GM21786 (cell line): Measurements from ENCODE around the gene EPB41L4A.
"Not testable (repeated sequence)": the region's sequence is repeated elsewhere in the genome, so short reads cannot be mapped to it uniquely, and the experiment has no call there.

Experiments
- ATAC-seq: cut with Tn5 transposase; IDR thresholded peaks from one replicate; pipeline ENCODE4 v1.9.1; 2021; ENCODE audit not compliant: unreplicated experiment

EPB41L4A gene

GRCh38 chr5:112403069-112403468 is 16.0 kb downstream of the EPB41L4A start:
- no peak for ATAC-seq

DNA sequence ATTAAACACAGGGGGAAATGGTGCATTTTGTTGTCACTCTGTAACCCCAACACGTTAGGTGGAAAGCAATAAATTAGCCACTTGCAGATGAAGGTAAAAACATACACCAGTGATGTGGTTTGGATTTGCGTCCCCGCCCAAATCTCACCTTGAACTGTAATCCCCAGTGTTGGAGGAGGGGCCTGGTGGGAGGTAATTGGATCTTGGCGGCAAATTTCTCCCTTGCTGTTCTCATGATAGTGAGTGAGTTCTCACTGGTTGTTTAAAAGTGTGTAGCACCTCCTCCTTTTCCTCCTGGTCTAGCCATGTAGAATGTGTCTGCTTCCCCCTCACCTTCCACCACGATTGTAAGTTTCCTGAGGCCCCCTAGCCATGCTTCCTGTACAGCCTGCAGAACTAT is 17.2 kb downstream of the EPB41L4A start:
- ATAC-seq = no peak

GRCh38 chr5:112397690-112398089 is 21.4 kb downstream of the EPB41L4A start:
- ATAC-seq = no peak

DNA sequence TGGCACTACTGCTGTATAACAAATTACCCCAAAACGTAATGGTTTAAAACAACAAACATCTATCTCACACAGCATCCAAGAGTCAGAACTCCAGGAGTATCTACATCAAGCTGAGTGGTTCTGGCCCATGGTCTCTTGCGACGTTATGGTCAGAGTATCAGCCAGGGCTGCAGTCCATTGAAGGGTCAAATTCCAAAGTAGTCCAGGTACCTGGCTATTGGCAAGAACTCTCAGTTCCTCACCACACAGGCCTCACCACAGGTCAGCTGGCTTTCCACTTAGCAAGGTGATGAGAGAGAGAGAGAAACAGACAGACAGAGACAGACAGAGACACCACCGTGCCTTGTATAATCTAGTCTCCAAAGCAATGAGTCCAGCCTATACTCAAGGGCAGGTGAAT is 22.6 kb downstream of the EPB41L4A start:
- no peak for ATAC-seq

DNA sequence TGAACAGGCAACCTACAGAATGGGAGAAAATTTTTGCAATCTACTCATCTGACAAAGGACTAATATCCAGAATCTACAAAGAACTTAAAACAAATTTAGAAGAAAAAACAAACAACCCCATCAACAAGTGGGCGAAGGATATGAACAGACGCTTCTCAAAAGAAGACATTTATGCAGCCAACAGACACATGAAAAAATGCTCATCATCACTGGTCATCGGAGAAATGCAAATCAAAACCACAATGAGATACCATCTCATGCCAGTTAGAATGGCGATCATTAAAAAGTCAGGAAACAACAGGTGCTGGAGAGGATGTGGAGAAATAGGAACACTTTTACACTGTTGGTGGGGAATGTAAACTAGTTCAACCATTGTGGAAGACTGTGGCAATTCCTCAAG is 23.8 kb downstream of the EPB41L4A start:
- not testable (repeated sequence) for ATAC-seq

DNA sequence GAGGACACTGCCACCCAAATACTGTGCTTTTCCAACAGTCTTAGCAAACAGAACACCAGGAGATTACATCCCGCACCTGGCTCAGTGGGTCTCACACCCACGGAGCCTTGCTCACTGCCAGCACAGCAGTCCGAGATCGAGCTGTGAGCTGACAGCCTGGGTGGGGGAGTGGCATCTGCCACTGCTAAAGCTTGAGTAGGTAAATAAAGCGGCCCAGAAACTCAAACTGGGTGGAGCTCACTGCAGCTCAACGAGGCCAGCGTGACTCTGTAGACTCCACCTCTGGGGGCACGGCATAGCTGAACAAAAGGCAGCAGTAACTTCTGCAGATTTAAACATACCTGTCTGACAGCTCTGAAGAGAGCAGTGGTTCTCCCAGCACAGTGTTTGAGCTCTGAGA is 28.8 kb downstream of the EPB41L4A start:
- ATAC-seq = no peak

- no peak for ATAC-seq
Measured at GRCh38 chr5:112388739-112389138, 30.3 kb downstream of the EPB41L4A start.

- no peak for ATAC-seq
Measured at GRCh38 chr5:112388074-112388473, 31.0 kb downstream of the EPB41L4A start.

GRCh38 chr5:112386766-112387165 is 32.3 kb downstream of the EPB41L4A start:
- no peak for ATAC-seq

DNA sequence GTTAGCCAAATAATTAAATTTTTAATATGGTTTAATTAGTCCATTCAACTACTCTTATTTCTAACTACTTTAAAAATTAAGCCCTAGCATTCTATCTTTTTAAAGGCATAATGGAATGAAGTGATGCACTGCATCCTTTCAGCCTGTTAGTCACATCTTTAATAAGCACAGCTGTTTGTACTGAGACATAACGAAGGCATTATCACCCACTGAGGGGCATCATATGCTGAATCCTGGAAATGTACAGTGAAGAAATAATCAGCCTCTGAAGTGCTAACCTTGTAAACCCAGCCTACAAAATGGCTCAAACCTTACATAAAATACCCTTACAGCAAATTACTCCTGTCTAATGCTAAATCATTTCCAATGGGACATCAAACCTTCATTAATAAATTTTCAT is 33.1 kb downstream of the EPB41L4A start:
- ATAC-seq = no peak

DNA sequence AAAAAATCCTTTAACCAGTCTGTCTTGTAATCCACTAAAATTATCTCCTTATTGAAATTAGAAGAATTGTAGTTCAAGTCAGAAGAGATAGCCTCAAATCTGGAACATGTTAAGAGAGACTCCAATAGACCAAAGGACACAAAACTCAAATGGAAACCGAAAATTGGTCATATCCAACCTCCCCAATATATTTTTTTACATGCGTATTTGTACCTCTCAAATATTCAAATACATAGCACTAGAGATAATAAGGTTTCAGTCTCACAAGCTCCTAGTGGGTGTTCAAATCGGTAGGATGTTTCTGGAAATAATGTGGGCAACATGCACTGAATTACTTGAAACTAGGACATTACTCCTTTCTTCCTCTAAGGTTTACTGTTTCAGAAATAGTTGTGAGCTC is 33.5 kb downstream of the EPB41L4A start:
- no peak for ATAC-seq

GRCh38 chr5:112384523-112384922 is 34.6 kb downstream of the EPB41L4A start:
- ATAC-seq = no peak

DNA sequence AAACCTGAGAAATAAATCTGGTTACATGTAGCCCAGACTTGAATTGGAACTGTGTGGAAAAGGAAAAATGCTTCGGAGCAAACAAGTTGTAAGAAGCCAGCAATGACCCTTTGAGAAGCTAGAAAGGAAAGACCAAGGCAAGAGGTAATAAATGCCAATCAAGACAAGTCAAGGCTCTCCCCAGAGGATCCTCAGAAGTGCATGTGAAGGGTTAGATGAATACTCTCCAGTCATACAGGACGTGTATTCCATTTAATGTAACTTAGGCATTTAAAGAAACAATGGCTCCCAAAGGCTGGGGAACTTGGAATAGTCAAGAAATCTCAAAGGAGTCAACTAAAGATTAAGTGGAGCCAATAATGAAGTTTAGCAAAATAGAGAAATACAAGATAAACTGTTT is 36.2 kb downstream of the EPB41L4A start:
- no peak for ATAC-seq

GRCh38 chr5:112381521-112381920 is 37.6 kb downstream of the EPB41L4A start:
- no peak for ATAC-seq

DNA sequence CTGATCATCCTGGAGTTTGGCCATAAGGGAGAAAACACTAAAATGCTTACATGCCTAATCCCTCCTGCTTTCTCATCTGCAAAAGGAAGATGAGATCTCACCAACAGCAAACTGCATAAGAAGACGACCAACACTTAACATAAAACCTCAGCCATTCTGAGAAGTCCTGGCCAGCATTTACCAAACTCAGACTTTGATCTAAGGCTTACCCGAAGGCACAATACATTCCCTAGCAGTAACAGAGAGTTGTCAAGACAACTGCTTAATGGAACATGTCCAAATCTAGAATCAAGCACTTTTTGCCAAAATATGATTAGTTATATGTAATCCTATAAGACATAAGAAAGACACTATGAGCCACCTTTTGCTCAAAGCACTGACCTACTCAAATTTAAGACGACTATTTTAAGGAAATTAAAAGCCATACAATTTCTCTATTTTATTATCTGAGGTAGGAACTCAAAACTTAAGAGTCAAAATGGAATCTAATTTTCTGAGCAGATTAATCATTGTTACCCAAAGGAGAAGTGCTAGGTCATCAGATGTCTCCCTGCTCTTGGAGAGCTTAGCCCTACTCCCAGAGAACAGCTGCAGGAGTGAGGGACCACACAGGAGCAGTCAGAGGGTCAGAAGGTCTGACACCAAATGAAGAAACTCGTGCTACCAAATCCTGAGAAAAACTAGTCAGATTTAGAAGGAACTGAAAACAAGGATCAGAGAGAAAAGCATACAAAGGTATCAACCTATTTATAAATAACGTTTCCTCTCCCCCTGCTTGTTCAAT is 39.3 kb downstream of the EPB41L4A start:
- no peak for ATAC-seq

DNA sequence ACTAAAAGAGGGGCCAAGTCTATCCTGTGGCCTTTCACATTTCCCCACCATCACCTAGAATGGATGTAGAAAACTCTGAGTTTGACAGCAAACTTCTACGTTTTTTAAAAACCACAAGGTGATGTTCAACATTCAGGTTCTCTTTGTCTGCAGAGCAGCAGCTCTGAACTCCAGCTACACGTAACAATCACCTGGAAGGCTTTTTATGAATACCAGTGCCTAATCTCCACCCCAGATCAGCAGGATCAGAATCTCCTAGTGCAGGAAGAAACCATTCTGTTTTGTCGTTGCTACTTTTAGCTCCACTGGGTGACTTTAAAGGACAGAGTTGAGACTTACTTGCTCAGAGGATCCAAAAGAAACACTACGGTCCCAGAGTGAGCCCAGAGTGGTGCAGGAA is 44.3 kb downstream of the EPB41L4A start:
- no peak for ATAC-seq

- no peak for ATAC-seq
Measured at GRCh38 chr5:112374356-112374755, 44.7 kb downstream of the EPB41L4A start.

DNA sequence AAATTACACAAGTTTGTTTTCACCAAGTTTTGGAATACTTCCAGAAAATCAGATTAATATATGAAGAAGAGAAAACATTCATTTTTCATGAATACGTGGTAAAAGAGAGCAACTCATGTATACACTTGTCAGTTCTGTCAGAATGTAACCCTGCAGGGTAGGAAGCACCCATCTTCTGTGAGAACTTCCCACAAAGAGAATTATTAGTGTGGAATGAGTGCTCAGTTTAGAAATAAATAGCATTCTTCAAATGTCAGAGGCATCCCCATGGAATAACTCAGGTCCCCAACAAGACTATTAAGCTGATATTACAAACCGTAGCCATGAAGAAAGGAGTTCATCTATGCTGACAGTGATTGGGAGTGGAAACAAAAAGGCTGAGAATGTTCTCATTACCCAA is 45.2 kb downstream of the EPB41L4A start:
- no peak for ATAC-seq

GRCh38 chr5:112372543-112372942 is 46.5 kb downstream of the EPB41L4A start:
- no peak for ATAC-seq

DNA sequence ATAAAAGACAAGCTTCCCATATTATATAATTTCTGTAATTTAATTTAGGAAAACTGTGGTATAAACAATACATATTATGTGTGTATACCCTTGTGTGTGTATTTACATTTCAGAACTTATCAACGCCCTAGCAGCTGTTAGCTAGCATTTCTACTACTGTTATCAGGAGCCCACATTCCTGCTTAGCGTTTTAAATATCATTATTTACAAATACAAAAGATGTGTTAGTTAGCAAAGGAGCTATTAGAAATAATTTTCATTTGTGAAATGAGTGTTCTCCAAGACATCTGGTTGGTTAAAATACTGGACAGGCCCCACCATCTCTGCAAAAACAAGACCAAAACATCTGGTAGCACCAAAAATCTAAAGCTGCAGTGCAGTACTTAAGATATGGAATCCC is 48.0 kb downstream of the EPB41L4A start:
- ATAC-seq = no peak

- no peak for ATAC-seq
Measured at GRCh38 chr5:112367400-112367799, 51.7 kb downstream of the EPB41L4A start.

DNA sequence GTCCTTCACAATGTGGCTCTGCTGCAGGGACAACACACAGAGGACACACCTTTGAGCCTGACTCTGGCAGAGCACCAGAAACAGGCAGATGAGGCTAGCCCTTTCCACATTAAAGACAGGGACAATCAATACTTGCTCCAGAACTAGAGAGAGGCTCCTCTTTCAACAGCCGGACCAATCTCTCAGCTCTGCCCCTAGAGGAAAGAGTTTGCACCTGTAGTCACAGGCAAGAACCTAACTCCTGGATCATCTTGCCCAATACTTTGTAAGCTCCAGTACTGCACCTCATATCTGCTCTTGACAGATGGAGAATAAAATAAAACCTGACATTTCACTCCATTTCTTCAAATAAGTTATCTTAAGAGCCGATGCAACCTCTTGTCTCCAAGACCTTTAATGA is 52.1 kb downstream of the EPB41L4A start:
- no peak for ATAC-seq

DNA sequence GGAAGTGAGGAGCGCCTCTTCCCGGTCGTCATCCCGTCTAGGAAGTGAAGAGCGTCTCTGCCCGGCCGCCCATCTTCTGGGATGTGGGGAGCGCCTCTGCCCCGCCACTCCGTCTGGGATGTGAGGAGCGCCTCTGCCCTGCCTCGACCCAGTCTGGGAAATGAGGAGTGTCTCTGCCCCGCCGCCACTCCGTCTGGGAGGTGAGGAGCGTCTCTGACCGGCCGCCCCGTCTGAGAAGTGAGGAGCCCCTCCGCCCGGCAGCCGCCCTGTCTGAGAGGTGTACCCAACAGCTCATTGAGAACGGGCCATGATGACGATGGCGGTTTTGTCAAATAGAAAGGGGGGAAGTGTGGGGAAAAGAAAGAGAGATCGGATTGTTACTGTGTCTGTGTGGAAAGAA is 58.3 kb downstream of the EPB41L4A start:
- not testable (repeated sequence) for ATAC-seq
